Measurements from ENCODE around the gene RIMS4.
A peak's percentile ranks its signal among the peaks of the same experiment; 100 is the strongest.

The RIMS4 gene

GRCh38 chr20:44819936-44820335 lies 9.6 kb upstream of the RIMS4 start:
- in situ Hi-C loops (cut with MboI; ENCODE audit: low sequenced_read_pairs) = no loop called here
- no peaks in the 10 kb centered on the region for H3K9me3 ChIP-seq

GRCh38 chr20:44817143-44817910 lies 7.0 kb upstream of the RIMS4 start:
- in situ Hi-C loops (cut with MboI; ENCODE audit: low sequenced_read_pairs) = no loop called here
- no peak for DNase-seq (ENCODE audit: low spot score in 2 of 2)
- Histone ChIP-seq H3K4me3 (no peak overlapping the region), H3K4me1 (no peaks in the 10 kb centered on the region), H3K36me3 (replicated peaks) (no peaks in the 10 kb centered on the region), H3K9me3 (no peaks in the 10 kb centered on the region), H3K27me3 (ENCODE audit: low read depth) (no peaks in the 10 kb centered on the region)

More at GRCh38 chr20:44819936-44820335, 9.6 kb upstream of the RIMS4 start:
- no peaks in the 10 kb centered on the region for H3K4me1 ChIP-seq
- no peak for DNase-seq (ENCODE audit: low spot score in 2 of 2)
- no peaks in the 10 kb centered on the region for H3K36me3 ChIP-seq (replicated peaks)
- H3K27me3 ChIP-seq (ENCODE audit: low read depth) = no peaks in the 10 kb centered on the region
- H3K4me3 ChIP-seq = no peak overlapping the region

GRCh38 chr20:44814937-44815336 lies 4.6 kb upstream of the RIMS4 start:
- Histone ChIP-seq H3K4me3 (no peak overlapping the region), H3K36me3 (replicated peaks) (no peaks in the 10 kb centered on the region), H3K9me3 (no peaks in the 10 kb centered on the region), H3K4me1 (peaks cover 3% of the 10 kb centered on the region; the same call in 1 of the 2 replicates), H3K27me3 (ENCODE audit: low read depth) (no peaks in the 10 kb centered on the region)
- no peak for DNase-seq (ENCODE audit: low spot score in 2 of 2)
- in situ Hi-C loops (cut with MboI; ENCODE audit: low sequenced_read_pairs) = no loop called here

- Histone ChIP-seq H3K27me3 (ENCODE audit: low read depth) (no peaks in the 10 kb centered on the region), H3K36me3 (replicated peaks) (no peaks in the 10 kb centered on the region), H3K9me3 (no peaks in the 10 kb centered on the region), H3K4me3 (peak overlapping the region; percentile 28), H3K4me1 (peaks cover 3% of the 10 kb centered on the region; the same call in 1 of the 2 replicates)
- no peak for DNase-seq (ENCODE audit: low spot score in 2 of 2)
- in situ Hi-C loops (cut with MboI; ENCODE audit: low sequenced_read_pairs) = no loop called here
These were observed 872 bp upstream of the RIMS4 start for GRCh38 chr20:44811150-44811685.

GRCh38 chr20:44810061-44810390 lies 320 bp downstream of the RIMS4 start:
- no peak for DNase-seq (ENCODE audit: low spot score in 2 of 2)
- Histone ChIP-seq H3K36me3 (replicated peaks) (no peaks in the 10 kb centered on the region), H3K4me3 (peak overlapping the region; percentile 29), H3K9me3 (no peaks in the 10 kb centered on the region), H3K27me3 (ENCODE audit: low read depth) (no peaks in the 10 kb centered on the region), H3K4me1 (peaks cover 3% of the 10 kb centered on the region; the same call in 1 of the 2 replicates)
- in situ Hi-C loops (cut with MboI; ENCODE audit: low sequenced_read_pairs) = no loop called here

GRCh38 chr20:44809380-44810060 lies 826 bp downstream of the RIMS4 start:
- no peak for DNase-seq (ENCODE audit: low spot score in 2 of 2)
- peaks cover 3% of the 10 kb centered on the region; the same call in 1 of the 2 replicates for H3K4me1 ChIP-seq
- no peaks in the 10 kb centered on the region for H3K36me3 ChIP-seq (replicated peaks)
- no peaks in the 10 kb centered on the region for H3K9me3 ChIP-seq
- H3K4me3 ChIP-seq = peak overlapping the region; percentile 29
- in situ Hi-C loops (cut with MboI; ENCODE audit: low sequenced_read_pairs) = no loop called here
- no peaks in the 10 kb centered on the region for H3K27me3 ChIP-seq (ENCODE audit: low read depth)

- no peaks in the 10 kb centered on the region for H3K27me3 ChIP-seq (ENCODE audit: low read depth)
- H3K4me3 ChIP-seq = no peak overlapping the region
- peaks cover 3% of the 10 kb centered on the region; the same call in 1 of the 2 replicates for H3K4me1 ChIP-seq
- no peaks in the 10 kb centered on the region for H3K36me3 ChIP-seq (replicated peaks)
- no peak for DNase-seq (ENCODE audit: low spot score in 2 of 2)
- in situ Hi-C loops (cut with MboI; ENCODE audit: low sequenced_read_pairs) = no loop called here
- no peaks in the 10 kb centered on the region for H3K9me3 ChIP-seq
These were observed 2.7 kb downstream of the RIMS4 start for GRCh38 chr20:44807684-44808056.

- peaks cover 3% of the 10 kb centered on the region; the same call in 1 of the 2 replicates for H3K4me1 ChIP-seq
- no peaks in the 10 kb centered on the region for H3K36me3 ChIP-seq (replicated peaks)
- H3K27me3 ChIP-seq (ENCODE audit: low read depth) = no peaks in the 10 kb centered on the region
- in situ Hi-C loops (cut with MboI; ENCODE audit: low sequenced_read_pairs) = no loop called here
- DNase-seq (ENCODE audit: low spot score in 2 of 2) = no peak
- H3K4me3 ChIP-seq = no peak overlapping the region
- no peaks in the 10 kb centered on the region for H3K9me3 ChIP-seq
These were observed 3.2 kb downstream of the RIMS4 start for GRCh38 chr20:44807051-44807683.

GRCh38 chr20:44805979-44806620 lies 4.2 kb downstream of the RIMS4 start:
- no peaks in the 10 kb centered on the region for H3K9me3 ChIP-seq
- peak; percentile 29 to 57 for DNase-seq (ENCODE audit: low spot score in 2 of 2)
- H3K4me3 ChIP-seq = no peak overlapping the region
- peaks cover 3% of the 10 kb centered on the region; the same call in 1 of the 2 replicates for H3K4me1 ChIP-seq
- H3K27me3 ChIP-seq (ENCODE audit: low read depth) = no peaks in the 10 kb centered on the region
- in situ Hi-C loops (cut with MboI; ENCODE audit: low sequenced_read_pairs) = no loop called here
- no peaks in the 10 kb centered on the region for H3K36me3 ChIP-seq (replicated peaks)

- Histone ChIP-seq H3K36me3 (replicated peaks) (no peaks in the 10 kb centered on the region), H3K9me3 (no peaks in the 10 kb centered on the region), H3K4me1 (no peaks in the 10 kb centered on the region; the same call in 1 of the 2 replicates), H3K4me3 (no peak overlapping the region), H3K27me3 (ENCODE audit: low read depth) (no peaks in the 10 kb centered on the region)
- in situ Hi-C loops (cut with MboI; ENCODE audit: low sequenced_read_pairs) = no loop called here
- no peak for DNase-seq (ENCODE audit: low spot score in 2 of 2)
These were observed 4.9 kb downstream of the RIMS4 start for GRCh38 chr20:44805335-44805978.

- Histone ChIP-seq H3K36me3 (replicated peaks) (no peaks in the 10 kb centered on the region), H3K4me3 (no peak overlapping the region), H3K4me1 (no peaks in the 10 kb centered on the region), H3K9me3 (no peaks in the 10 kb centered on the region), H3K27me3 (ENCODE audit: low read depth) (no peaks in the 10 kb centered on the region)
- DNase-seq (ENCODE audit: low spot score in 2 of 2) = no peak
- in situ Hi-C loops (cut with MboI; ENCODE audit: low sequenced_read_pairs) = loop anchor here (5.0 kb wide), 1 partner anchor 64 kb away; no protein-coding TSS in a partner anchor
These were observed 6.9 kb downstream of the RIMS4 start for GRCh38 chr20:44803383-44803941.

GRCh38 chr20:44802702-44803101 lies 7.6 kb downstream of the RIMS4 start:
- no peak for DNase-seq (ENCODE audit: low spot score in 2 of 2)
- Histone ChIP-seq H3K27me3 (ENCODE audit: low read depth) (no peaks in the 10 kb centered on the region), H3K9me3 (no peaks in the 10 kb centered on the region), H3K4me3 (no peak overlapping the region), H3K36me3 (replicated peaks) (no peaks in the 10 kb centered on the region), H3K4me1 (no peaks in the 10 kb centered on the region)
- in situ Hi-C loops (cut with MboI; ENCODE audit: low sequenced_read_pairs) = loop anchor here (5.0 kb wide), 1 partner anchor 65 kb away; no protein-coding TSS in a partner anchor
